ENCODE results near the gene TAS1R3.

TAS1R3 gene

DNA sequence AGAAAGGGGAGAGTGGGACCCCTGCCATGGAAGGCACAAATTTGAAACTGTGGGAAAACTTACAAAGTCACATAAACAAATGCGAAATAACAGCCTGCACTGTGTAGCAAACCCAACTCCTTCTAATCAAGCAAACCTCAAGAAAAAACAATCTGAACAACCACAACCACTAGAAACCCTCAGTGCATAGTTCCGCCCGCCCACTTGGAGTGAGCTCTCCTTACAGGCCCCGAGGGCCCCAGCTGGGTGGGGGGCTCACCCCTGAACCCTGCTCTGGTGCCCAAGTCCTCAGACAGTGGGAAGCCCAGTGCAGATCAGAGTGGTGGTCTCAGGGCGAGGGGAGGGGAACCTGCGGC, 28.2 kb downstream of the TAS1R3 start:
- no peak for TF ChIP-seq EZH2phosphoT487 (IDR thresholded peaks at IDR 0.05; ENCODE audit: borderline replicate concordance, low read length)
- TF ChIP-seq, protein P1, sequence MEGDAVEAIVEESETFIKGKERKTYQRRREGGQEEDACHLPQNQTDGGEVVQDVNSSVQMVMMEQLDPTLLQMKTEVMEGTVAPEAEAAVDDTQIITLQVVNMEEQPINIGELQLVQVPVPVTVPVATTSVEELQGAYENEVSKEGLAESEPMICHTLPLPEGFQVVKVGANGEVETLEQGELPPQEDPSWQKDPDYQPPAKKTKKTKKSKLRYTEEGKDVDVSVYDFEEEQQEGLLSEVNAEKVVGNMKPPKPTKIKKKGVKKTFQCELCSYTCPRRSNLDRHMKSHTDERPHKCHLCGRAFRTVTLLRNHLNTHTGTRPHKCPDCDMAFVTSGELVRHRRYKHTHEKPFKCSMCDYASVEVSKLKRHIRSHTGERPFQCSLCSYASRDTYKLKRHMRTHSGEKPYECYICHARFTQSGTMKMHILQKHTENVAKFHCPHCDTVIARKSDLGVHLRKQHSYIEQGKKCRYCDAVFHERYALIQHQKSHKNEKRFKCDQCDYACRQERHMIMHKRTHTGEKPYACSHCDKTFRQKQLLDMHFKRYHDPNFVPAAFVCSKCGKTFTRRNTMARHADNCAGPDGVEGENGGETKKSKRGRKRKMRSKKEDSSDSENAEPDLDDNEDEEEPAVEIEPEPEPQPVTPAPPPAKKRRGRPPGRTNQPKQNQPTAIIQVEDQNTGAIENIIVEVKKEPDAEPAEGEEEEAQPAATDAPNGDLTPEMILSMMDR (IDR thresholded peaks at IDR 0.05; ENCODE audit: low read depth, low read length, poor library complexity, severe bottlenecking) = no peak
- no peak overlapping the region for H3K4me2 ChIP-seq (ENCODE audit: low read length)
- no peaks in the 10 kb centered on the region for H4K20me1 ChIP-seq (ENCODE audit: control insufficient read depth, insufficient read depth, low read depth, low read length)
- no peak overlapping the region for H3K27ac ChIP-seq (ENCODE audit: low read depth, low read length)
- H3K9me2 ChIP-seq (replicated peaks; ENCODE audit: control insufficient read depth, low read length) = no peaks in the 10 kb centered on the region
- no peaks in the 10 kb centered on the region for H3K4me1 ChIP-seq (ENCODE audit: control insufficient read depth, low read length)
- H3K9me3 ChIP-seq (ENCODE audit: control insufficient read depth, insufficient read depth, low read length) = no peaks in the 10 kb centered on the region
- H3K27me3 ChIP-seq (ENCODE audit: control insufficient read depth, low read length) = peaks cover 13% of the 10 kb centered on the region
- no peaks in the 10 kb centered on the region for H3K79me2 ChIP-seq (ENCODE audit: control insufficient read depth, low read length)
- H3K4me3 ChIP-seq (ENCODE audit: low read length) = no peak overlapping the region
- no peaks in the 10 kb centered on the region for H3F3A ChIP-seq (ENCODE audit: control insufficient read depth, insufficient read depth)
- no peaks in the 10 kb centered on the region for H3K36me3 ChIP-seq (ENCODE audit: control insufficient read depth, low read length)

DNA sequence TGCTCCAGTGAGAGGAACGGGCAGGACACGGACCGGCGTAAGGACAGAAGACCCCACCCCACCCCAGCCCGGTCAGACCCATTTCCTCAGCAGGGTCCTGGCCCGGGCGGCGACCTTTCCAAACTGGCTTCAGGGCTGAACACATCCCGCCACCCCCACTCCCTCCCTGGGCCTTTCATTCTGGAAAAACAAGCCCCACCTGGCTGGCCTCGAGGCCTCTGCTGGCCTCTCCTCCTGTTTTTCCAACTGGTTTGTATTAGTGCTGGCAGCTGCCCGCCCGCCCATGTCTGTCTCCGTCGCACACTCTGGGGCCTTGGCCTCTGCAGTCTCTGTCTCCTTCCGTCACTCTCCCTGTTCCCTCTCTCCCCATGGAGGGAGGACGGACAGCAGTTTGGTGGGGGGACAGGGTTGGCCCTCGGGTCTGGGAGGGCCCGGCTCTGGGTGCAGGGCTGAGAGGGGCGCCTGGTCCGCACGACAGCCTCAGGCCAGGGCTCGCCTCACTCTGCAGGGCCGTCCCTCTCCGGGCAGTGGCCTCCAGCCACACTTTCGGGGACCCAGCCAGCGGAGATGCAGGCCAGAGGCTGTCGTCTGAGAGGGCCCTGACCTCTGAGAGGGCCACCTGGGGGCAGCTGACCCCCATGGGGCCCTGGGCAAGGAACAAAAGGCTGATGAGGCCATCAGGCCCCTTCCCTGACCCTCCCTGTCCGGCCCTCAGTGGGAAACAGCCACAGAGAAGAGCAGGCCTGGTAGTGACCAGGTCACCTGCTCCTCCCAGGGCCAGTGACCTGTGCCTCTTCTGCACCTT, 28.8 kb downstream of the TAS1R3 start:
- Histone ChIP-seq H3K4me2 (ENCODE audit: low read length) (no peak overlapping the region), H3F3A (ENCODE audit: control insufficient read depth, insufficient read depth) (no peaks in the 10 kb centered on the region), H3K9me3 (ENCODE audit: control insufficient read depth, insufficient read depth, low read length) (no peaks in the 10 kb centered on the region), H3K27me3 (ENCODE audit: control insufficient read depth, low read length) (peaks cover 12% of the 10 kb centered on the region), H3K4me1 (ENCODE audit: control insufficient read depth, low read length) (no peaks in the 10 kb centered on the region), H4K20me1 (ENCODE audit: control insufficient read depth, insufficient read depth, low read depth, low read length) (no peaks in the 10 kb centered on the region), H3K27ac (ENCODE audit: low read depth, low read length) (no peak overlapping the region), H3K9me2 (replicated peaks; ENCODE audit: control insufficient read depth, low read length) (no peaks in the 10 kb centered on the region), H3K79me2 (ENCODE audit: control insufficient read depth, low read length) (no peaks in the 10 kb centered on the region), H3K36me3 (ENCODE audit: control insufficient read depth, low read length) (no peaks in the 10 kb centered on the region), H3K4me3 (ENCODE audit: low read length) (no peak overlapping the region)
- TF ChIP-seq, protein P1 (IDR thresholded peaks at IDR 0.05; ENCODE audit: low read depth, low read length, poor library complexity, severe bottlenecking) = no peak
- TF ChIP-seq EZH2phosphoT487 (IDR thresholded peaks at IDR 0.05; ENCODE audit: borderline replicate concordance, low read length) = no peak

DNA sequence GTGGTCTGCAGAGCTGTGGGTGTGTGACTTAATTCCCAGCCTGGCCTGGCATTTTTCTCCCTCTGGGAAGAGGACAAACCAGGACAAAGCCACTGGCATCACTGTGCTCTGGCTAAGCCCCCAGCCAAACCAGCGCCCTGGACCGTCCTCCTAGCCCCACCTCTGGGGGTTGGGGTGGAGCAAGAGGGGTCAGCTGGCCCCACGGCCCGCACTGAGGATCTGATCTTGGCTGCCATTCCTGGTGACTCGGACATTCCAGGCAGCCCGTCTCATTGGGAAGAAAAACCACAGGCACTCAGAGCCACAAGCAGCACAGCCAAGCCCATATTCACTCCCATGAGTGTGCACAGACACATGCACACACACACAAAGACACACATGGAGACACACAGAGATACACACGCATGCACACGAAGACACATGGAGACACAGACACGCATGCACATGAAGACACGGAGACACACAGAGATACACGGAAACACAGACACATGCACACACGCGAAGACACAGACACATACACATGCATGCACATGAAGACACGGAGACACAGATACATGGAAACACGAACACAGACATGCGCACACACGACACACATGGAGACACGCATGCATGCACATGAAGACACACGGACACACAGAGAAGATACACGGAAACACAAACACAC, 29.6 kb downstream of the TAS1R3 start:
- Histone ChIP-seq H3K79me2 (ENCODE audit: control insufficient read depth, low read length) (no peaks in the 10 kb centered on the region), H3K9me3 (ENCODE audit: control insufficient read depth, insufficient read depth, low read length) (no peaks in the 10 kb centered on the region), H3K9me2 (replicated peaks; ENCODE audit: control insufficient read depth, low read length) (no peaks in the 10 kb centered on the region), H3K4me2 (ENCODE audit: low read length) (no peak overlapping the region), H3K4me3 (ENCODE audit: low read length) (no peak overlapping the region), H3F3A (ENCODE audit: control insufficient read depth, insufficient read depth) (no peaks in the 10 kb centered on the region), H3K36me3 (ENCODE audit: control insufficient read depth, low read length) (no peaks in the 10 kb centered on the region), H3K27ac (ENCODE audit: low read depth, low read length) (no peak overlapping the region), H3K4me1 (ENCODE audit: control insufficient read depth, low read length) (no peaks in the 10 kb centered on the region), H3K27me3 (ENCODE audit: control insufficient read depth, low read length) (peaks cover 12% of the 10 kb centered on the region), H4K20me1 (ENCODE audit: control insufficient read depth, insufficient read depth, low read depth, low read length) (no peaks in the 10 kb centered on the region)
- no peak for TF ChIP-seq EZH2phosphoT487 (IDR thresholded peaks at IDR 0.05; ENCODE audit: borderline replicate concordance, low read length)
- TF ChIP-seq, protein P1 (IDR thresholded peaks at IDR 0.05; ENCODE audit: low read depth, low read length, poor library complexity, severe bottlenecking) = no peak

Data from DOHH2 (cell line).